Measurements from ENCODE around the gene MEGF6.

DNA sequence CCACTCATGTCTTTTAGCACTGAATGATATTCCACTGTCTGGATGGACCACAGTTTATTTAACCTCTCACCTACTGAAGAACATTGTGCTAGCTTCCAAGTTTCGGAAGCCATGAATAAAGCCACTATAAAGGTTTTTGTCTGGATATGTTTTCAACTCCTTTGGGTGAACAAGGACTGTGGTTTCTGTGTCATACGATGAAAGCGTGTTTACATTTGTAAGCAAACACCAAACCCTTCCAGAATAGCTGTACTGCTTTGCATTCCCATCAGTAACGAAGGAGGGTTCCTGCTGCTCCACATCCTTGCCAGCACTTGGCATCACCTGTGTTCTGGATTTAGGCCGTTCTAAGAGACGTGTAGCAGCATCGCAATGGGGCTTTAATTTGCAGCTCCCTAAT lies 167.5 kb downstream of the MEGF6 start:
- TF ChIP-seq, protein P1, sequence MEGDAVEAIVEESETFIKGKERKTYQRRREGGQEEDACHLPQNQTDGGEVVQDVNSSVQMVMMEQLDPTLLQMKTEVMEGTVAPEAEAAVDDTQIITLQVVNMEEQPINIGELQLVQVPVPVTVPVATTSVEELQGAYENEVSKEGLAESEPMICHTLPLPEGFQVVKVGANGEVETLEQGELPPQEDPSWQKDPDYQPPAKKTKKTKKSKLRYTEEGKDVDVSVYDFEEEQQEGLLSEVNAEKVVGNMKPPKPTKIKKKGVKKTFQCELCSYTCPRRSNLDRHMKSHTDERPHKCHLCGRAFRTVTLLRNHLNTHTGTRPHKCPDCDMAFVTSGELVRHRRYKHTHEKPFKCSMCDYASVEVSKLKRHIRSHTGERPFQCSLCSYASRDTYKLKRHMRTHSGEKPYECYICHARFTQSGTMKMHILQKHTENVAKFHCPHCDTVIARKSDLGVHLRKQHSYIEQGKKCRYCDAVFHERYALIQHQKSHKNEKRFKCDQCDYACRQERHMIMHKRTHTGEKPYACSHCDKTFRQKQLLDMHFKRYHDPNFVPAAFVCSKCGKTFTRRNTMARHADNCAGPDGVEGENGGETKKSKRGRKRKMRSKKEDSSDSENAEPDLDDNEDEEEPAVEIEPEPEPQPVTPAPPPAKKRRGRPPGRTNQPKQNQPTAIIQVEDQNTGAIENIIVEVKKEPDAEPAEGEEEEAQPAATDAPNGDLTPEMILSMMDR (IDR thresholded peaks at IDR 0.05), result no peak
- TF ChIP-seq POLR2A (IDR thresholded peaks at IDR 0.05), result no peak

All from right lobe of liver (tissue), 4 donors.